GM18868 (cell line): ENCODE results near the gene SVIL.

ENCODE experiments used
- ATAC-seq: cut with Tn5 transposase; IDR thresholded peaks from one replicate; pipeline ENCODE4 v1.9.1; 2021; ENCODE audit warnings: mild to moderate bottlenecking, moderate library complexity; ENCODE audit not compliant: unreplicated experiment

SVIL gene

DNA sequence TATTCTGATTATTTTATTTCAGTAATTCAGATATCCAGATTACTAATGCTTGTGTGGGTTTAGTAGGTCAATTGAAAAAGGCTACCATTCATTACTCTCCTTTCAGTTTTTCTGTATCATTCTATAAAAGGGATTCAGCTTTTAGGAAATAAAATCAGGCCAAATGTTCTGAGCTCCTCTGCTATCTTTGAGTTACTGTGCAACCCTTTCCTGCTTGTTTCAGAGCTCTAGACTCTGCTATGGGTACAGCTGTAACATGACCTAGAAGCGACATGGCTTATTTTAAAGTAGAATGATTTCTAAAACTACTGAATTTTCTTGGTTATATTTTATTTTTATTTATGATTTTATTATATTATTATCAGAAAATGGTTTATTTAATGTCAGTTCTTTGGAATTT is 203.1 kb downstream of the SVIL start:
- ATAC-seq = no peak

GRCh38 chr10:29430101-29430500 is 204.7 kb downstream of the SVIL start:
- ATAC-seq = no peak

GRCh38 chr10:29428486-29428885 is 206.3 kb downstream of the SVIL start:
- ATAC-seq = no peak

DNA sequence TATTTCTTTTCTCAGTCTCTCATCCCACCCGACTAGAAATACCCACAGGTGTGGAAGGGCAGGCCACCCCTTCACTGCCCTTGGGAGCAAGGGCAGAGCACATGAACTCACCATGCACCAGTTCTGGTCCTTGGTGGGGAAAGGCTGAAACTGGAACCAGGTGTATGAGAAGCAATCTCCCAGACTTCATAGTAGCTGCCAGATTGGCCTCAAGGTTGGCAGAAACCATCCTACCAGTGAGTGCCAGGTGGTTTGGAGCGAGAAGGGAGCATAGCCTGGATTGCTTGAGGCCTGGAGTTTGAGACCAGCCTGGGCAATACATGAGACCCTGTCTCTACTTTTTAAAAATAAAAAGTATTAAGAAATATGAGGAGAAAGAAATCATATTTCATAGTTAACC is 207.1 kb downstream of the SVIL start:
- ATAC-seq = no peak

DNA sequence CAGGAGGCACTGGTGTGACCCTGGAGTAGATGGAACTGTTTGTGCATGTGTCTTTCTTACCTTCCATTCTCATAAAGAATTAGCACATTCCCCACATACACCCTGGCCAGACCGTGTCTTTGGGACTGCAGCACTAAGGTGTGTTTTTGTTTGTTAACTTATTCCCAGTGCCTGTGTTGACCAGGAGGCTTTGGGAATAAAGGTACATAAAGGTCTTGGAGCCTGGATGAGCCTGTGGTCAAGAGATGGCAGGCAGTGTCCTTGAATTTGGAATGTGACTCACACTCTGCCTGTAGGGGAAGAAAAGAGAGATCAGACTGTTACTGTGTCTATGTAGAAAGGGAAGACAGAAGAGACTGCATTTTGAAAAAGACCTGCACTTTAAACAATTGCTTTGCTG is 208.4 kb downstream of the SVIL start:
- ATAC-seq = no peak

DNA sequence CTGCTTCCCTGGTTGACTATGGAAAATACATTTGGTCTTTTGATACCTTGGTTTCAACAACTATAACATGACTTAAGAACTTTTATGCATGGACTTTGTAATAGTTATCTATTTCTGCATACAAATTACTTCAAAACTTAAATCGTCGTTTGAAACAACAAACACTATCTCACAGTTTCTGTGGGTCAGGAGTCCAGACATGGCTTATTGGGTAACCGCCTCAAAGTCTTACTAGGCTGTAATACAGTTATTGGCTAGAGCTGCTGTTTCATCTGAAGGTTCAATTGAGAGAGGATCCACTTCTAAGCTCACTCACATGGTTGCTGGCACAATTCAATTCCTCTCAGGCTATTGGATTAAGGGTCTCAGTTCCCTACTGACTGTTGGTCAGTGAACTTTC is 210.8 kb downstream of the SVIL start:
- no peak for ATAC-seq

DNA sequence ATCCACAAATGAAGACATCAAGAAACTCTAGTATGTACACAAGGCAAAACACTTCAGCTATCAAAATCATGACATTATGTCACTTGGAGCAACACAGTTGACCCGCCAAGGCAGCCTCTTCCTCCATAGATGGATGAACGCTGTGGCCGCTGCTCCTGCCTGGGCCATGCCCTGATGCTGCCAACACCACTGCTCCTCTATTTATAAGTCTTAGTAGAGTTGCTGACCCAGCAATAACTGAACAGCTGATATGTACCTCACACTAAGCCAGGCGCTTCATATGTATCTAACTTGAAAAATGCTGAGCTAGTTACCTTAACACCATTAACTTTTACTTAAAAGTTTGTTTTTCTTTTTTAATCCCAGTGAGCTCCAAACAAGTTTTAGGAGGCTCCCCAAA is 214.0 kb downstream of the SVIL start:
- no peak for ATAC-seq

DNA sequence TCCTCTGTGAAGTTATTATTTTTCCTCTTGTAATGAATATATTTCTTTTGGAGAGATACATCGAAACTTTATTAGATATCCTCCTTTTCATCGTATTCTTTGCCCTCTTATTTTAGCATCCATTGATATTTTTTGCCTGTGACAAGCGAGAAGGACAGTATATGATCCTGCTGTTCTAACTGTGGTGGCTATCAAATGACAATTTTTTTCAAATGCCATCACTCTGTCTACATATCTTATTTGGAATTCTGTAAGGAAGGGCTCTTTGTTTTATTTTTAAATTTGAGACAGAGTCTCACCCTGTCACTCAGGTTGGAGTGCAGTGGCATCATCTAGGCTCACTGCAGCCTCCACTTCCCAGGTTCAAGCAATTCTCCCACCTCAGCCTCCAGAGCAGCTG is 217.4 kb downstream of the SVIL start:
- ATAC-seq = no peak

DNA sequence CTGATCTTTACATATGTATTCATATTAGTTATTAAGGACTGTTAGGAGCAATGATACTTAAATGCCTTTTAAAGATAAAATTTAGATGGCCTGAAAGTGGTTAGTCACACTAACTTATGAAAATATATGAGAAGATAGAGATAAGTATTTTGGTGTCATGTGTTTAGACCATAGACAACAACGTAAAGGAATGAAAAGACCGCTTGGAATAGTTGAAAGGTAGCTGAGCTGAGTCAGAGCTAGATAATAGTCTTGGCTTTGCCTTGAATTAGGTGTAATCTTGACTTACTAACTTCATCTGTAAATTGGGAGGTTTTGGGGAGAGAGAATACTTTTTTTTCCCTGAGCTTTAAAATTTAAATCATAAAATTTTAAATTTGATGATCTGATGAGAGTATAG is 218.9 kb downstream of the SVIL start:
- ATAC-seq = no peak

DNA sequence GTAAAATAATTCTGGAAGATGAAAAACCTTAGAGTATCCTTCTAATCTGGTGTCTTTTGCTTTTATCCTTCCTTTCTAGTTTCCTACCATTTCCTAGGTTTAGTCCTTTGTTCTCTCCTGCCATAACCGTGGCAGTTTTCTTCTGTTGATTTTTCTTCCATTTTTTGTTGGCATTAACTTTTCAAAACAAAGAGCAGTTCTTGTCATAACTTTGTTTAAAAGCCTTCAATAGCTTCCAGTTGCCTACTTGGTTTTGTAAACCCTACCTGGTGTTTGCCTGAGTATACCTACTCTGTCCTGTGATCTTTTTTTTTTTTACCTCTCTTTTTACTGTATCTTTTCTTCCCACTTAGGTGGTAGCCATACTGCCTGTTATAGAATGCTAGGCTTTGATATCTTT is 220.3 kb downstream of the SVIL start:
- no peak for ATAC-seq

GRCh38 chr10:29412485-29412884 is 222.3 kb downstream of the SVIL start:
- peak; percentile 37 for ATAC-seq

GRCh38 chr10:29411666-29412315 is 223.0 kb downstream of the SVIL start:
- no peak for ATAC-seq

GRCh38 chr10:29409241-29410054 is 225.3 kb downstream of the SVIL start:
- peak; percentile 45 for ATAC-seq

- peak; percentile 3 for ATAC-seq
Measured at GRCh38 chr10:29408847-29409240, 225.9 kb downstream of the SVIL start.
